ENCODE results near the gene PPM1H.

PPM1H gene

GRCh38 chr12:62604373-62604772 is 330.6 kb downstream of the PPM1H start:
- no peak for DNase-seq (ENCODE audit: low read depth in 2 of 2)

- DNase-seq (ENCODE audit: low read depth in 2 of 2), result no peak
These were observed 331.2 kb downstream of the PPM1H start for GRCh38 chr12:62603811-62604098.

- peak; percentile 59 to 66 for DNase-seq (ENCODE audit: low read depth in 2 of 2)
These were observed 331.7 kb downstream of the PPM1H start for GRCh38 chr12:62603061-62603810.

- DNase-seq (ENCODE audit: low read depth in 2 of 2), result peak; percentile 74 to 79
These were observed 332.5 kb downstream of the PPM1H start for GRCh38 chr12:62602255-62603060.

- no peak for DNase-seq (ENCODE audit: low read depth in 2 of 2)
These were observed 333.2 kb downstream of the PPM1H start for GRCh38 chr12:62601765-62602164.

GRCh38 chr12:62599854-62600437 is 335.0 kb downstream of the PPM1H start:
- no peak for DNase-seq (ENCODE audit: low read depth in 2 of 2)

- no peak for DNase-seq (ENCODE audit: low read depth in 2 of 2)
These were observed 336.1 kb downstream of the PPM1H start for GRCh38 chr12:62598846-62599245.

- DNase-seq (ENCODE audit: low read depth in 2 of 2), result no peak
These were observed 337.7 kb downstream of the PPM1H start for GRCh38 chr12:62597253-62597652.

Data from stimulated activated CD8-positive, alpha-beta memory T cell treated with anti-CD3 and anti-CD28 coated beads, Interleukin-2, amount 100 ng/mL, for 1 hour (primary cell).